Body of pancreas (tissue), 4 donors: ENCODE data around the gene TMCO6. TPM values are rescaled to one million over a fixed set of nuclear protein-coding genes. Genes with fewer than 3 reads are reported as not detected.
"Not testable (repeated sequence)": the region's sequence is repeated elsewhere in the genome, so short reads cannot be mapped to it uniquely, and the experiment has no call there.

Source experiments
- ATAC-seq: fragments of 150-250 bp; one replicate; pipeline ENCODE4 v1.9.1; 2016
- DNase-seq, 4 donors: peaks; one replicate each; pipeline ENCODE4 v3.0.0-alpha.2; 2019
- H3K27ac ChIP-seq, 4 donors: fragments of 200-600 bp; sonication (generic); 1 replicate in 3 of 4; 2 replicates in 1 of 4; pipeline versions ENCODE4 v1.5.1 to v1.6.1; 2016 to 2019; ENCODE audit warnings: mild to moderate bottlenecking in 1 of 4, mixed read lengths in 1 of 4, moderate library complexity in 1 of 4
- H3K27me3 ChIP-seq, 2 donors: fragments of 200-600 bp; sonication (generic); one replicate each; pipeline ENCODE4 v1.6.0; 2016; ENCODE audit warnings: mild to moderate bottlenecking in 1 of 2
- H3K36me3 ChIP-seq, 2 donors: fragments of 200-600 bp; sonication (generic); replicated peaks in 1 of 2; 2 replicates each; pipeline ENCODE4 v1.5.1; 2016; ENCODE audit warnings: low read depth in 2 of 2; ENCODE audit not compliant: insufficient read depth in 1 of 2
- H3K4me1 ChIP-seq: fragments of 200-600 bp; sonication (generic); one replicate; pipeline ENCODE4 v1.6.0; 2016
- H3K4me3 ChIP-seq, 2 donors: fragments of 200-600 bp; sonication (generic); 1 replicate in 1 of 2; 2 replicates in 1 of 2; pipeline ENCODE4 v1.5.1; 2016 to 2019
- H3K9me3 ChIP-seq, 3 donors: fragments of 200-600 bp; sonication (generic); 1 replicate in 2 of 3; 2 replicates in 1 of 3; pipeline ENCODE4 v1.5.1; 2016
- POLR2A ChIP-seq, 3 donors: fragments of 450-650 bp; IDR thresholded peaks; one replicate each; pipeline ENCODE4 v1.6.1; 2016; ENCODE audit warnings: antibody characterized with exemption in 3 of 3, mild to moderate bottlenecking in 2 of 3
- WGBS, 2 donors: methylation state at CpG; one replicate each; pipeline ENCODE4 v1.1.5; 2017; 5-methylcytosine and 5-hydroxymethylcytosine counted together
- intact Hi-C: fragments of 100-400 bp; cut with DNase I; formaldehyde crosslinking; loops from one replicate; pipeline ENCODE4 v1.15.1; 2023
- total RNA-seq, 2 donors: library from RNA; depleted of rRNA; stranded (reverse); fragments of >200 nt; gene quantifications; one replicate each; pipeline ENCODE4 v1.1.0, GENCODE V29; 2016
- TF ChIP-seq, protein P1 (sequence below), 7 experiments: fragments of 450-650 bp in 4 of 7; fragments of 200-600 bp in 3 of 7; sonication (generic) in 3 of 7; IDR thresholded peaks; one replicate each; pipeline ENCODE4 v1.5.1; 2016 to 2019; ENCODE audit warnings: antibody characterized with exemption in 7 of 7

TMCO6 gene
- total RNA-seq, 2 donors from 2014 or later = 14.5 to 58.7 TPM

- no peak for TF ChIP-seq POLR2A (IDR thresholded peaks at IDR 0.05)
- TF ChIP-seq, protein P1, sequence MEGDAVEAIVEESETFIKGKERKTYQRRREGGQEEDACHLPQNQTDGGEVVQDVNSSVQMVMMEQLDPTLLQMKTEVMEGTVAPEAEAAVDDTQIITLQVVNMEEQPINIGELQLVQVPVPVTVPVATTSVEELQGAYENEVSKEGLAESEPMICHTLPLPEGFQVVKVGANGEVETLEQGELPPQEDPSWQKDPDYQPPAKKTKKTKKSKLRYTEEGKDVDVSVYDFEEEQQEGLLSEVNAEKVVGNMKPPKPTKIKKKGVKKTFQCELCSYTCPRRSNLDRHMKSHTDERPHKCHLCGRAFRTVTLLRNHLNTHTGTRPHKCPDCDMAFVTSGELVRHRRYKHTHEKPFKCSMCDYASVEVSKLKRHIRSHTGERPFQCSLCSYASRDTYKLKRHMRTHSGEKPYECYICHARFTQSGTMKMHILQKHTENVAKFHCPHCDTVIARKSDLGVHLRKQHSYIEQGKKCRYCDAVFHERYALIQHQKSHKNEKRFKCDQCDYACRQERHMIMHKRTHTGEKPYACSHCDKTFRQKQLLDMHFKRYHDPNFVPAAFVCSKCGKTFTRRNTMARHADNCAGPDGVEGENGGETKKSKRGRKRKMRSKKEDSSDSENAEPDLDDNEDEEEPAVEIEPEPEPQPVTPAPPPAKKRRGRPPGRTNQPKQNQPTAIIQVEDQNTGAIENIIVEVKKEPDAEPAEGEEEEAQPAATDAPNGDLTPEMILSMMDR (IDR thresholded peaks at IDR 0.05) = no peak
- no peaks in the 10 kb centered on the region for H3K27me3 ChIP-seq
- H3K36me3 ChIP-seq = peaks cover 7 to 65% of the 10 kb centered on the region in 2 donors
- intact Hi-C loops = no loop called here
- H3K4me3 ChIP-seq = no peak overlapping the region
- H3K9me3 ChIP-seq = no peaks in the 10 kb centered on the region
- ATAC-seq = no peak
- 91 to 96% methylated on average over 17 of the region's 17 CpGs for WGBS, 2 donors
- no peak overlapping the region for H3K27ac ChIP-seq
- no peak for DNase-seq
- H3K4me1 ChIP-seq = peaks cover 8% of the 10 kb centered on the region
Observed at GRCh38 chr5:140658870-140659269, 19.6 kb downstream of the TMCO6 start.

DNA sequence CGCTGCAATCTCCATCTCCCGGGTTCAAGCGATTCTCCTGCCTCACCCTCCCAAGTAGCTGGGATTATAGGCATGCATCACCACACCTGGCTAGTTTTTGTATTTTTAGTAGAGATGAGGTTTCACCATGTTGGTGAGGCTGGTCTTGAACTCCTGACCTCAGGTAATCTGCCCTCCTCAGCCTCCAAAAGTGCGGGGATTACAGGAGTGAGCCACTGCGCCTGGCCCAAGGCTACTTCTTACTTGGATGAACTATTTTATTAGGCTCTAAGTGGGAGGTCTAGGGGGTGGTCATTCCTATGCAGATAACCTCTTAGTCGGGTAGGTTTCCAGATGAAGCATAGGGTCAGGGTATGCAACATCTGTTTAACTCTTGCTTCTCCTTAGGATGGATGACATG lies 21.1 kb downstream of the TMCO6 start:
- H3K27me3 ChIP-seq, ATAC-seq, H3K9me3 ChIP-seq, H3K4me3 ChIP-seq, DNase-seq, intact Hi-C loops, H3K27ac ChIP-seq: not testable (repeated sequence)
- Histone ChIP-seq H3K36me3 (peaks cover 7 to 56% of the 10 kb centered on the region in 2 donors), H3K4me1 (peaks cover 13% of the 10 kb centered on the region)
- WGBS, 2 donors = 85 to 91% methylated on average over 6 of the region's 6 CpGs

- intact Hi-C loops = no loop called here
- Histone ChIP-seq H3K36me3 (peaks cover 7 to 25% of the 10 kb centered on the region in 2 donors), H3K27me3 (no peaks in the 10 kb centered on the region), H3K9me3 (no peaks in the 10 kb centered on the region), H3K4me1 (peaks cover 31% of the 10 kb centered on the region), H3K27ac (peak overlapping the region; percentile 82 to 99 (median 94)), H3K4me3 (peak overlapping the region; percentile 40 to 79)
- no peak for ATAC-seq
- 10 to 11% methylated on average over 18 of the region's 18 CpGs for WGBS, 2 donors
- no peak for DNase-seq
- TF ChIP-seq, protein P1 (IDR thresholded peaks at IDR 0.05) = no peak
- no peak for TF ChIP-seq POLR2A (IDR thresholded peaks at IDR 0.05)
Observed at GRCh38 chr5:140664030-140664358, 24.7 kb downstream of the TMCO6 start.

GRCh38 chr5:140664359-140665119 lies 25.3 kb downstream of the TMCO6 start, which contains the start of gene WDR55:
TSS of gene WDR55 (plus strand) at chr5:140664904. CDS start at chr5:140664913, 9 bp downstream.
- H3K4me1 ChIP-seq = peaks cover 31% of the 10 kb centered on the region
- peaks cover 7 to 23% of the 10 kb centered on the region in 2 donors for H3K36me3 ChIP-seq
- intact Hi-C loops = no loop called here
- DNase-seq (peak; percentile 95 to 98 (median 98)), ATAC-seq (peak; percentile 97)
- TF ChIP-seq, protein P1 (IDR thresholded peaks at IDR 0.05) = no peak
- TF ChIP-seq POLR2A (IDR thresholded peaks at IDR 0.05) = peak; percentile 62 to 89 (median 89)
- peak within 1 kb of the TSS; percentile 82 to 99 (median 94) for H3K27ac ChIP-seq
- no peaks in the 10 kb centered on the region for H3K9me3 ChIP-seq
- H3K4me3 ChIP-seq = peak within 1 kb of the TSS; percentile 40 to 79
- H3K27me3 ChIP-seq = no peaks in the 10 kb centered on the region
- WGBS, 2 donors = 0 to 1% methylated on average over 29 to 54 of the region's 54 CpGs

DNA sequence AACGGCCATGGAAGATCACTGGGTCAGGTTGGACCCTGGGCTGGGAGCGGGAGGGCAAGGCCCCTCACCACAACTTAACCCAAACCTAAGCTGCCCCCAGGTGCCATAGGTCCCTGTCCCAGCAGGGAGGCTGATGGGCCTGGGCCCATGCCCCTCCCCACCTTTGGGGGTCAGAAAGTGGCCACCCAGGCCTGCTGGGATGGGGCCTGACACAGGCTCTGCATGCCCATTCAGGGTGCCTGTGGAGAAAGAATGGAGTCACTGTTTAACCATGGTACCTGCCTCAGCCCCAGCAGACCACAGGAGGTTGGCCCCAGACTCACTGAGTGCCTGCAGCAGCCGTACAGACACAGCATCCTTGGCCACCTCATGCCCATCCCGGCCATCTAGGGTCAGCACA lies 31.8 kb downstream of the TMCO6 start:
- peaks cover 11% of the 10 kb centered on the region for H3K4me1 ChIP-seq
- H3K9me3 ChIP-seq, ATAC-seq, H3K4me3 ChIP-seq, H3K27me3 ChIP-seq, H3K27ac ChIP-seq, intact Hi-C loops, DNase-seq: not testable (repeated sequence)
- peaks cover 0 to 25% of the 10 kb centered on the region in 2 donors for H3K36me3 ChIP-seq
- 85 to 100% methylated on average over 2 of the region's 4 CpGs for WGBS, 2 donors
